ENCODE measurements around the gene IL13RA1.
"Not testable (repeated sequence)": the region's sequence is repeated elsewhere in the genome, so short reads cannot be mapped to it uniquely, and the experiment has no call there.

IL13RA1 gene

GRCh38 chrX:118693843-118694242, 33.6 kb upstream of the IL13RA1 start:
- no peak for TF ChIP-seq CTCF (IDR thresholded peaks at IDR 0.05; ENCODE audit: low read depth, low read length)
- Histone ChIP-seq H3K4me3 (ENCODE audit: low read depth, low read length) (no peak overlapping the region), H3K9me3 (ENCODE audit: severe bottlenecking) (no peaks in the 10 kb centered on the region), H3K27ac (no peak overlapping the region), H3K36me3 (no peaks in the 10 kb centered on the region), H3K27me3 (ENCODE audit: insufficient read depth, low read depth, severe bottlenecking) (no peaks in the 10 kb centered on the region)
- DNase-seq, result no peak

GRCh38 chrX:118694638-118695037, 32.8 kb upstream of the IL13RA1 start:
- Histone ChIP-seq H3K27ac (no peak overlapping the region), H3K4me3 (ENCODE audit: low read depth, low read length) (no peak overlapping the region), H3K27me3 (ENCODE audit: insufficient read depth, low read depth, severe bottlenecking) (peaks cover 1% of the 10 kb centered on the region), H3K36me3 (no peaks in the 10 kb centered on the region), H3K9me3 (ENCODE audit: severe bottlenecking) (no peaks in the 10 kb centered on the region)
- TF ChIP-seq CTCF (IDR thresholded peaks at IDR 0.05; ENCODE audit: low read depth, low read length), result no peak
- DNase-seq, result no peak

GRCh38 chrX:118698516-118699170, 28.8 kb upstream of the IL13RA1 start:
- no peak overlapping the region for H3K27ac ChIP-seq
- no peak for DNase-seq
- H3K36me3 ChIP-seq, result no peaks in the 10 kb centered on the region
- H3K27me3 ChIP-seq (ENCODE audit: insufficient read depth, low read depth, severe bottlenecking), result peaks cover 5% of the 10 kb centered on the region
- no peaks in the 10 kb centered on the region for H3K9me3 ChIP-seq (ENCODE audit: severe bottlenecking)
- no peak for TF ChIP-seq CTCF (IDR thresholded peaks at IDR 0.05; ENCODE audit: low read depth, low read length)
- H3K4me3 ChIP-seq (ENCODE audit: low read depth, low read length), result no peak overlapping the region

- no peak overlapping the region for H3K4me3 ChIP-seq (ENCODE audit: low read depth, low read length)
- no peak overlapping the region for H3K27ac ChIP-seq
- TF ChIP-seq CTCF (IDR thresholded peaks at IDR 0.05; ENCODE audit: low read depth, low read length), result no peak
- H3K27me3 ChIP-seq (ENCODE audit: insufficient read depth, low read depth, severe bottlenecking), result peaks cover 5% of the 10 kb centered on the region
- H3K9me3 ChIP-seq (ENCODE audit: severe bottlenecking), result no peaks in the 10 kb centered on the region
- DNase-seq, result no peak
- no peaks in the 10 kb centered on the region for H3K36me3 ChIP-seq
Measured at GRCh38 chrX:118702741-118703140, 24.7 kb upstream of the IL13RA1 start.

- Histone ChIP-seq H3K27me3 (ENCODE audit: insufficient read depth, low read depth, severe bottlenecking) (no peaks in the 10 kb centered on the region), H3K9me3 (ENCODE audit: severe bottlenecking) (no peaks in the 10 kb centered on the region), H3K4me3 (ENCODE audit: low read depth, low read length) (no peak overlapping the region), H3K36me3 (no peaks in the 10 kb centered on the region), H3K27ac (no peak overlapping the region)
- no peak for DNase-seq
- TF ChIP-seq CTCF (IDR thresholded peaks at IDR 0.05; ENCODE audit: low read depth, low read length), result no peak
Measured at GRCh38 chrX:118706681-118707080, 20.7 kb upstream of the IL13RA1 start.

GRCh38 chrX:118714521-118714920, 12.9 kb upstream of the IL13RA1 start:
- H3K4me3 ChIP-seq (ENCODE audit: low read depth, low read length), result no peak overlapping the region
- no peak for DNase-seq
- peaks cover 5% of the 10 kb centered on the region for H3K27me3 ChIP-seq (ENCODE audit: insufficient read depth, low read depth, severe bottlenecking)
- no peaks in the 10 kb centered on the region for H3K9me3 ChIP-seq (ENCODE audit: severe bottlenecking)
- H3K27ac ChIP-seq, result no peak overlapping the region
- H3K36me3 ChIP-seq, result no peaks in the 10 kb centered on the region
- TF ChIP-seq CTCF (IDR thresholded peaks at IDR 0.05; ENCODE audit: low read depth, low read length), result no peak

GRCh38 chrX:118715917-118716316, 11.5 kb upstream of the IL13RA1 start:
- not testable (repeated sequence) for H3K27ac ChIP-seq; H3K27me3 ChIP-seq (ENCODE audit: insufficient read depth, low read depth, severe bottlenecking); H3K9me3 ChIP-seq (ENCODE audit: severe bottlenecking); H3K4me3 ChIP-seq (ENCODE audit: low read depth, low read length); H3K36me3 ChIP-seq; DNase-seq

GRCh38 chrX:118716833-118717232, 10.6 kb upstream of the IL13RA1 start:
- H3K27ac ChIP-seq; H3K9me3 ChIP-seq (ENCODE audit: severe bottlenecking); H3K27me3 ChIP-seq (ENCODE audit: insufficient read depth, low read depth, severe bottlenecking); H3K4me3 ChIP-seq (ENCODE audit: low read depth, low read length); H3K36me3 ChIP-seq; DNase-seq: not testable (repeated sequence)

All from WERI-Rb-1 (cell line).